Measurements from ENCODE around the gene CHST1.

Gene CHST1

GRCh38 chr11:45643598-45644260 lies 21.7 kb downstream of the CHST1 start:
- Histone ChIP-seq H3K4me1 (ENCODE audit: control insufficient read depth, insufficient read depth, low read length) (peaks cover 10% of the 10 kb centered on the region), H3K4me3 (ENCODE audit: insufficient read depth, low read depth, low read length) (no peak overlapping the region), H3K36me3 (ENCODE audit: control insufficient read depth, insufficient read depth, low read length) (no peaks in the 10 kb centered on the region), H3K27me3 (ENCODE audit: control insufficient read depth, insufficient read depth, low read length, poor library complexity, severe bottlenecking) (no peaks in the 10 kb centered on the region), H3K9me3 (ENCODE audit: control insufficient read depth, low read length) (no peaks in the 10 kb centered on the region), H3K27ac (ENCODE audit: insufficient read depth, low read depth, low read length, poor library complexity, severe bottlenecking) (no peak overlapping the region)
- 92 to 94% methylated on average over 7 of the region's 7 CpGs for WGBS, 2 experiments

GRCh38 chr11:45641961-45642360 lies 23.5 kb downstream of the CHST1 start:
- 76 to 84% methylated on average over 2 of the region's 2 CpGs for WGBS, 2 experiments

GRCh38 chr11:45638051-45638450 lies 27.4 kb downstream of the CHST1 start:
- Histone ChIP-seq H3K27ac (ENCODE audit: insufficient read depth, low read depth, low read length, poor library complexity, severe bottlenecking) (no peak overlapping the region), H3K9me3 (ENCODE audit: control insufficient read depth, low read length) (no peaks in the 10 kb centered on the region), H3K27me3 (ENCODE audit: control insufficient read depth, insufficient read depth, low read length, poor library complexity, severe bottlenecking) (no peaks in the 10 kb centered on the region), H3K36me3 (ENCODE audit: control insufficient read depth, insufficient read depth, low read length) (no peaks in the 10 kb centered on the region), H3K4me1 (ENCODE audit: control insufficient read depth, insufficient read depth, low read length) (no peaks in the 10 kb centered on the region), H3K4me3 (ENCODE audit: insufficient read depth, low read depth, low read length) (no peak overlapping the region)
- 90 to 95% methylated on average over 2 of the region's 2 CpGs for WGBS, 2 experiments

More at GRCh38 chr11:45641961-45642360, 23.5 kb downstream of the CHST1 start:
- Histone ChIP-seq H3K36me3 (ENCODE audit: control insufficient read depth, insufficient read depth, low read length) (no peaks in the 10 kb centered on the region), H3K4me1 (ENCODE audit: control insufficient read depth, insufficient read depth, low read length) (no peaks in the 10 kb centered on the region), H3K27me3 (ENCODE audit: control insufficient read depth, insufficient read depth, low read length, poor library complexity, severe bottlenecking) (no peaks in the 10 kb centered on the region), H3K27ac (ENCODE audit: insufficient read depth, low read depth, low read length, poor library complexity, severe bottlenecking) (no peak overlapping the region), H3K4me3 (ENCODE audit: insufficient read depth, low read depth, low read length) (no peak overlapping the region), H3K9me3 (ENCODE audit: control insufficient read depth, low read length) (no peaks in the 10 kb centered on the region)

- no peaks in the 10 kb centered on the region for H3K9me3 ChIP-seq (ENCODE audit: control insufficient read depth, low read length)
- H3K4me1 ChIP-seq (ENCODE audit: control insufficient read depth, insufficient read depth, low read length): no peaks in the 10 kb centered on the region
- no peak overlapping the region for H3K4me3 ChIP-seq (ENCODE audit: insufficient read depth, low read depth, low read length)
- no peaks in the 10 kb centered on the region for H3K27me3 ChIP-seq (ENCODE audit: control insufficient read depth, insufficient read depth, low read length, poor library complexity, severe bottlenecking)
- no peaks in the 10 kb centered on the region for H3K36me3 ChIP-seq (ENCODE audit: control insufficient read depth, insufficient read depth, low read length)
- no peak overlapping the region for H3K27ac ChIP-seq (ENCODE audit: insufficient read depth, low read depth, low read length, poor library complexity, severe bottlenecking)
- WGBS, 2 experiments: 88 to 93% methylated on average over 1 of the region's 1 CpG
These were observed 29.5 kb downstream of the CHST1 start for GRCh38 chr11:45635907-45636306.

- H3K4me3 ChIP-seq (ENCODE audit: insufficient read depth, low read depth, low read length): no peak overlapping the region
- no peaks in the 10 kb centered on the region for H3K27me3 ChIP-seq (ENCODE audit: control insufficient read depth, insufficient read depth, low read length, poor library complexity, severe bottlenecking)
- H3K9me3 ChIP-seq (ENCODE audit: control insufficient read depth, low read length): no peaks in the 10 kb centered on the region
- H3K36me3 ChIP-seq (ENCODE audit: control insufficient read depth, insufficient read depth, low read length): no peaks in the 10 kb centered on the region
- no peak overlapping the region for H3K27ac ChIP-seq (ENCODE audit: insufficient read depth, low read depth, low read length, poor library complexity, severe bottlenecking)
- WGBS, 2 experiments: 92 to 93% methylated on average over 6 of the region's 6 CpGs
- H3K4me1 ChIP-seq (ENCODE audit: control insufficient read depth, insufficient read depth, low read length): no peaks in the 10 kb centered on the region
These were observed 39.8 kb downstream of the CHST1 start for GRCh38 chr11:45625611-45626010.

- no peak overlapping the region for H3K4me3 ChIP-seq (ENCODE audit: insufficient read depth, low read depth, low read length)
- H3K27ac ChIP-seq (ENCODE audit: insufficient read depth, low read depth, low read length, poor library complexity, severe bottlenecking): no peak overlapping the region
- no peaks in the 10 kb centered on the region for H3K4me1 ChIP-seq (ENCODE audit: control insufficient read depth, insufficient read depth, low read length)
- H3K36me3 ChIP-seq (ENCODE audit: control insufficient read depth, insufficient read depth, low read length): no peaks in the 10 kb centered on the region
- H3K9me3 ChIP-seq (ENCODE audit: control insufficient read depth, low read length): no peaks in the 10 kb centered on the region
- no peaks in the 10 kb centered on the region for H3K27me3 ChIP-seq (ENCODE audit: control insufficient read depth, insufficient read depth, low read length, poor library complexity, severe bottlenecking)
- 86 to 99% methylated on average over 2 of the region's 2 CpGs for whole genome bisulfite sequencing, 2 experiments
These were observed 41.3 kb downstream of the CHST1 start for GRCh38 chr11:45624095-45624494.

GRCh38 chr11:45622861-45623260 lies 42.6 kb downstream of the CHST1 start:
- Histone ChIP-seq H3K27ac (ENCODE audit: insufficient read depth, low read depth, low read length, poor library complexity, severe bottlenecking) (no peak overlapping the region), H3K9me3 (ENCODE audit: control insufficient read depth, low read length) (no peaks in the 10 kb centered on the region), H3K4me3 (ENCODE audit: insufficient read depth, low read depth, low read length) (no peak overlapping the region), H3K36me3 (ENCODE audit: control insufficient read depth, insufficient read depth, low read length) (no peaks in the 10 kb centered on the region), H3K4me1 (ENCODE audit: control insufficient read depth, insufficient read depth, low read length) (no peaks in the 10 kb centered on the region), H3K27me3 (ENCODE audit: control insufficient read depth, insufficient read depth, low read length, poor library complexity, severe bottlenecking) (no peaks in the 10 kb centered on the region)
- 94 to 100% methylated on average over 2 of the region's 2 CpGs for WGBS, 2 experiments

GRCh38 chr11:45622283-45622682 lies 43.1 kb downstream of the CHST1 start:
- 73 to 74% methylated on average over 2 of the region's 2 CpGs for WGBS, 2 experiments

GRCh38 chr11:45621588-45621987 lies 43.8 kb downstream of the CHST1 start:
- no peaks in the 10 kb centered on the region for H3K36me3 ChIP-seq (ENCODE audit: control insufficient read depth, insufficient read depth, low read length)
- 69 to 82% methylated on average over 1 of the region's 1 CpG for WGBS, 2 experiments
- H3K4me1 ChIP-seq (ENCODE audit: control insufficient read depth, insufficient read depth, low read length): no peaks in the 10 kb centered on the region
- H3K4me3 ChIP-seq (ENCODE audit: insufficient read depth, low read depth, low read length): no peak overlapping the region
- H3K27ac ChIP-seq (ENCODE audit: insufficient read depth, low read depth, low read length, poor library complexity, severe bottlenecking): no peak overlapping the region
- no peaks in the 10 kb centered on the region for H3K9me3 ChIP-seq (ENCODE audit: control insufficient read depth, low read length)
- H3K27me3 ChIP-seq (ENCODE audit: control insufficient read depth, insufficient read depth, low read length, poor library complexity, severe bottlenecking): no peaks in the 10 kb centered on the region

More at GRCh38 chr11:45622283-45622682, 43.1 kb downstream of the CHST1 start:
- no peaks in the 10 kb centered on the region for H3K36me3 ChIP-seq (ENCODE audit: control insufficient read depth, insufficient read depth, low read length)
- H3K27ac ChIP-seq (ENCODE audit: insufficient read depth, low read depth, low read length, poor library complexity, severe bottlenecking): no peak overlapping the region
- no peaks in the 10 kb centered on the region for H3K27me3 ChIP-seq (ENCODE audit: control insufficient read depth, insufficient read depth, low read length, poor library complexity, severe bottlenecking)
- H3K4me1 ChIP-seq (ENCODE audit: control insufficient read depth, insufficient read depth, low read length): no peaks in the 10 kb centered on the region
- H3K4me3 ChIP-seq (ENCODE audit: insufficient read depth, low read depth, low read length): no peak overlapping the region
- no peaks in the 10 kb centered on the region for H3K9me3 ChIP-seq (ENCODE audit: control insufficient read depth, low read length)

GRCh38 chr11:45620243-45620642 lies 45.2 kb downstream of the CHST1 start:
- 95 to 96% methylated on average over 3 of the region's 3 CpGs for WGBS, 2 experiments
- H3K9me3 ChIP-seq (ENCODE audit: control insufficient read depth, low read length): no peaks in the 10 kb centered on the region
- H3K36me3 ChIP-seq (ENCODE audit: control insufficient read depth, insufficient read depth, low read length): no peaks in the 10 kb centered on the region
- no peaks in the 10 kb centered on the region for H3K27me3 ChIP-seq (ENCODE audit: control insufficient read depth, insufficient read depth, low read length, poor library complexity, severe bottlenecking)
- H3K4me1 ChIP-seq (ENCODE audit: control insufficient read depth, insufficient read depth, low read length): no peaks in the 10 kb centered on the region
- no peak overlapping the region for H3K4me3 ChIP-seq (ENCODE audit: insufficient read depth, low read depth, low read length)
- H3K27ac ChIP-seq (ENCODE audit: insufficient read depth, low read depth, low read length, poor library complexity, severe bottlenecking): no peak overlapping the region

- H3K27me3 ChIP-seq (ENCODE audit: control insufficient read depth, insufficient read depth, low read length, poor library complexity, severe bottlenecking): no peaks in the 10 kb centered on the region
- no peaks in the 10 kb centered on the region for H3K36me3 ChIP-seq (ENCODE audit: control insufficient read depth, insufficient read depth, low read length)
- H3K9me3 ChIP-seq (ENCODE audit: control insufficient read depth, low read length): no peaks in the 10 kb centered on the region
- H3K4me3 ChIP-seq (ENCODE audit: insufficient read depth, low read depth, low read length): no peak overlapping the region
- no peak overlapping the region for H3K27ac ChIP-seq (ENCODE audit: insufficient read depth, low read depth, low read length, poor library complexity, severe bottlenecking)
- no peaks in the 10 kb centered on the region for H3K4me1 ChIP-seq (ENCODE audit: control insufficient read depth, insufficient read depth, low read length)
These were observed 46.5 kb downstream of the CHST1 start for GRCh38 chr11:45618897-45619296.

Data from ectodermal cell (in vitro differentiated cells).